GM12872 (cell line): ENCODE measurements around the gene ATP8A2.

Source experiments
- TF ChIP-seq, protein P1 (sequence below): IDR thresholded peaks from 3 replicates; pipeline ENCODE4 v1.5.1; 2011; ENCODE audit warnings: low read depth, mild to moderate bottlenecking, low read length, moderate library complexity; ENCODE audit not compliant: insufficient read depth

The ATP8A2 gene

DNA sequence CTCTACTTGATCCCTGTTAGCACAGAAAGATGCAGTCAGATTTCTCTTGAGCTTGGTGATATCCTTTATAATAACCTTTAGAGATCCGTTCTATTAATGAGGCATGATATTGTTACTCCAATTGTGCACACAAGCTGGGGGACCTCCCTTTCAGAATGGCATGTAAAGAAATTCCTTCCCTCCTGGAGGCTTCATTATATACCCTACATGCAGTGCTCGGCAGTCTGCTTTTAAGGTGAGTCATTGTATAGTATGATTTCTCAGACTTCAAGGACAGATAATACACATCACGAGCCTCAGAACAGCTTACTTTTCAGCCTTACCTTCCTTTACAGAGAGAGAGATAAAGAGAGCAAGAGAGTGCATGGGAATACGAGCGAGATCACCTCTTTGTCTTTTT is 261.3 kb downstream of the ATP8A2 start:
- TF ChIP-seq, protein P1, sequence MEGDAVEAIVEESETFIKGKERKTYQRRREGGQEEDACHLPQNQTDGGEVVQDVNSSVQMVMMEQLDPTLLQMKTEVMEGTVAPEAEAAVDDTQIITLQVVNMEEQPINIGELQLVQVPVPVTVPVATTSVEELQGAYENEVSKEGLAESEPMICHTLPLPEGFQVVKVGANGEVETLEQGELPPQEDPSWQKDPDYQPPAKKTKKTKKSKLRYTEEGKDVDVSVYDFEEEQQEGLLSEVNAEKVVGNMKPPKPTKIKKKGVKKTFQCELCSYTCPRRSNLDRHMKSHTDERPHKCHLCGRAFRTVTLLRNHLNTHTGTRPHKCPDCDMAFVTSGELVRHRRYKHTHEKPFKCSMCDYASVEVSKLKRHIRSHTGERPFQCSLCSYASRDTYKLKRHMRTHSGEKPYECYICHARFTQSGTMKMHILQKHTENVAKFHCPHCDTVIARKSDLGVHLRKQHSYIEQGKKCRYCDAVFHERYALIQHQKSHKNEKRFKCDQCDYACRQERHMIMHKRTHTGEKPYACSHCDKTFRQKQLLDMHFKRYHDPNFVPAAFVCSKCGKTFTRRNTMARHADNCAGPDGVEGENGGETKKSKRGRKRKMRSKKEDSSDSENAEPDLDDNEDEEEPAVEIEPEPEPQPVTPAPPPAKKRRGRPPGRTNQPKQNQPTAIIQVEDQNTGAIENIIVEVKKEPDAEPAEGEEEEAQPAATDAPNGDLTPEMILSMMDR: no peak

GRCh38 chr13:25645681-25646080 is 273.9 kb downstream of the ATP8A2 start:
- TF ChIP-seq, protein P1: no peak

GRCh38 chr13:25649001-25649633 is 277.3 kb downstream of the ATP8A2 start:
- TF ChIP-seq, protein P1: no peak

DNA sequence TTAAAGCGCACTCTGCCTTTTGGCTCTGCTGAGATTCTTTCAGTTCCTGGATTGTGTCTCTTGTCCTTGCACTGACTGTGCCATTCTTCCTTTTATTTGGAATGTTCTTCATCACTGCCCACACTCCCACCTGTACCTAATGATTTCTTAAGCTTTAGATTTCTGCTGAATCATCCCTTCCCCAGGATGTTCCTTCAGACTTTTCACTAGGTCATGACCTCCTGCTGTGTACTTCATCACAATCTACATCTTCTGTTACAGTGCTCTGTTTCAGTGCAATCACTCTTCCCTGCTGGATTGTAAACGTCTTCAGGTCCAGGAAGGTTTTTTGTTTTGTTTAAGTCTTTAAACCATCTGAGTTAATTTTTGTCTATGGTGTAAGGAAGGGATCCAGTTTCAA is 281.0 kb downstream of the ATP8A2 start:
- TF ChIP-seq, protein P1: no peak

DNA sequence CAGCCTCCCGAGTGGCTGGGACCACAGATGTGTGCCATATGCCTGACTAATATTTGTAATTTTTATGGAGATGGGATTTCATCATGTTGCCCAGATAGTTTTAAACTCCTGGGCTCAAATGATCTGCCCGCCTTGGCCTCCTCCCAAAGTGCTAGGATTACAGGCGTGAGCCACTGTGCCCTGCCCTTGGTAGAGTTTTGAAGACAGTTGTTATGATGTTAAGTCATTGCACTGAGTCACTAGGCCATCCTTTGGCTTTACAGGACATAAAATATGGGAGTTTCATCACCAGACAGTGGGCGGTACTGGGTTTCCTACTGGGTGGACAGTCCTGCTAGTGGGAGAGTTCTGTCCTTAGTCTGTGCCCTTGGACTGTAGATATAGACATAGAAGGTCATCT is 282.5 kb downstream of the ATP8A2 start:
- TF ChIP-seq, protein P1: no peak

GRCh38 chr13:25657157-25657556 is 285.4 kb downstream of the ATP8A2 start:
- TF ChIP-seq, protein P1: no peak

DNA sequence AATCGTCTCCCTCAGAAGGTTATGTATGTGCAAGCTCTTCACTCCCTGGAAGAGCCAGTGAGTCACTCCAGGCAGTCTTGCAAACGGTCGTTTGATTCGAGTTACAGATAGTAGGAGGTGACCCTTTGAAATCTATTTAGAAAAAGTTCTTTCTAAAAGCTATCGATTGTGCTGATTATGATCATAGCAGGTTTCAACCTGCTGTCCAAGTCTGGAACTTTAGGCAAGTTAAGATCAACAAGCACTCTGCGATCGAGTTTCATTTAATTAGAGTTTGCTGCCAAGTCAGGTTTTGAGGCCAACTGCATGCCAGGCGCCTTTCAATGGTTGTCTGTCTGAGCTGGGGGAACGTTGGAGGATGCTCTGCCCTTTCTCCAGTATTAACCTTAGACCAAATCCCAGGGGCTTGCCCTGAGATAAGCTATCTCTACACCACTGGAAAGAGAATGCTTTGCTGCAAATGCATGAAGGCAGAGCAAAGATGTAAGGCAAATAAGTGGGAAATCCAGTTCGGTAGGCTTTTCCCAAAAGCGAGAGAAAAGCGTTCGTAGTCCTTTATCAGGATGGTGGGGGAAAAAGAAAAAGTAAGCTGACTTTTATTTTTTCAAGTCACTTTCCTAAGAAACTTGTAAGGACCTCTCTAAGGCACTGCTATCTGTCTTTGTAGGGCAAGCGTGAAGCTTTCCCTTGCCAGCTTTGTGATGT is 287.5 kb downstream of the ATP8A2 start:
- TF ChIP-seq, protein P1: no peak
